ENCODE measurements around the gene TPSAB1. TPM values are rescaled to one million over a fixed set of nuclear protein-coding genes. Genes with fewer than 3 reads are reported as not detected.
"Not testable (repeated sequence)": the region's sequence is repeated elsewhere in the genome, so short reads cannot be mapped to it uniquely, and the experiment has no call there.

The TPSAB1 gene
- polyA plus RNA-seq, 3 donors, result not detected

- H3K27me3 Mint-ChIP-seq (ENCODE audit: low read depth in 3 of 3), result peaks cover 2 to 5% (median 4%) of the 10 kb centered on the region in 3 donors
- intact Hi-C loops (cut with micrococcal nuclease), result no loop called here
- 94% methylated on average over 12 of the region's 18 CpGs for WGBS (ENCODE audit: insufficient coverage)
These were observed 42.3 kb upstream of the TPSAB1 start for GRCh38 chr16:1198194-1198593.

DNA sequence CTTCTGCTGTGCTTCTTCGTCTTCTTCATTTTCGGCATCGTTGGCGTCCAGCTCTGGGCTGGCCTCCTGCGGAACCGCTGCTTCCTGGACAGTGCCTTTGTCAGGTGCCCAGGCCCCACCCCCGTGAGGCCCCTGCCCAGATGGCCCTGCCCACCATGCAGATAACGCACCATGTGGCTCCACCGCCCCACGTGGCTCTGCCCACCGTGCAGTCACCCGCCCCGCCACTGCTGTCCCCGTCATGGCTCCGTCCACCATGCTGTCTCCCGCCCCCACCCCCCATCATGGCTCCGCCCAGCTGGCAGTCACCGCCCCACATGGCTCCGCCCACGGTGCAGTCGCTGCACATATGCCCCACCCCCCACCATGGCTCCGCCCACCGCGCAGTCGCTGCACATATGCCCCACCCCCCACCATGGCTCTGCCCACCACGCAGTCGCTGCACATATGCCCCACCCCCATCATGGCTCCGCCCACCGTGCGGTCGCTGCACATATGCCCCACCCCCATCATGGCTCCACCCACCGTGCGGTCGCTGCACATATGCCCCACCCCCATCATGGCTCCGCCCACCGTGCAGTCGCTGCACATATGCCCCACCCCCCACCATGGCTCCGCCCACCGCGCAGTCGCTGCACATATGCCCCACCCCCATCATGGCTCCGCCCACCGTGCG lies 41.7 kb upstream of the TPSAB1 start:
- H3K27ac ChIP-seq (ENCODE audit: low read depth in 1 of 2, low read length in 2 of 2); H3K9me3 ChIP-seq (replicated peaks in 1 of 2; ENCODE audit: control insufficient read depth in 1 of 2, insufficient read depth in 1 of 2, low read length in 2 of 2); H3K27me3 Mint-ChIP-seq (ENCODE audit: low read depth in 3 of 3); H3K4me3 Mint-ChIP-seq; H3K27me3 ChIP-seq (ENCODE audit: control insufficient read depth in 2 of 2, insufficient read depth in 2 of 2, low read length in 2 of 2); H3K36me3 ChIP-seq (replicated peaks in 1 of 2; ENCODE audit: control insufficient read depth in 1 of 2, insufficient read depth in 2 of 2, low read length in 2 of 2); H3K4me1 Mint-ChIP-seq; intact Hi-C loops (cut with micrococcal nuclease); H3K9ac ChIP-seq (ENCODE audit: insufficient read depth, low read length, poor library complexity, severe bottlenecking); H3K79me2 ChIP-seq (ENCODE audit: insufficient read depth, low read length); H4K20me1 ChIP-seq (ENCODE audit: insufficient read depth, low read length); H3K27ac Mint-ChIP-seq; H3K36me3 Mint-ChIP-seq; H3K4me1 ChIP-seq (ENCODE audit: control insufficient read depth in 1 of 2, insufficient read depth in 2 of 2, low read length in 2 of 2); DNase-seq; H3K4me2 ChIP-seq (replicated peaks; ENCODE audit: extremely low read depth, low read length, poor library complexity, severe bottlenecking); H3K4me3 ChIP-seq (replicated peaks in 1 of 3; ENCODE audit: low read depth in 2 of 3, low read length in 3 of 3); H2AFZ ChIP-seq (ENCODE audit: insufficient read depth, low read depth, low read length, poor library complexity, severe bottlenecking): not testable (repeated sequence)
- H3K9me3 Mint-ChIP-seq, result peaks cover 2 to 17% (median 9%) of the 10 kb centered on the region in 7 donors
- 94% methylated on average over 13 of the region's 44 CpGs for WGBS (ENCODE audit: insufficient coverage)

More at GRCh38 chr16:1198194-1198593, 42.3 kb upstream of the TPSAB1 start:
- peaks cover 2 to 17% (median 9%) of the 10 kb centered on the region in 7 donors for H3K9me3 Mint-ChIP-seq
- H3K4me2 ChIP-seq (replicated peaks; ENCODE audit: extremely low read depth, low read length, poor library complexity, severe bottlenecking), result no peak overlapping the region
- TF ChIP-seq, protein P1, sequence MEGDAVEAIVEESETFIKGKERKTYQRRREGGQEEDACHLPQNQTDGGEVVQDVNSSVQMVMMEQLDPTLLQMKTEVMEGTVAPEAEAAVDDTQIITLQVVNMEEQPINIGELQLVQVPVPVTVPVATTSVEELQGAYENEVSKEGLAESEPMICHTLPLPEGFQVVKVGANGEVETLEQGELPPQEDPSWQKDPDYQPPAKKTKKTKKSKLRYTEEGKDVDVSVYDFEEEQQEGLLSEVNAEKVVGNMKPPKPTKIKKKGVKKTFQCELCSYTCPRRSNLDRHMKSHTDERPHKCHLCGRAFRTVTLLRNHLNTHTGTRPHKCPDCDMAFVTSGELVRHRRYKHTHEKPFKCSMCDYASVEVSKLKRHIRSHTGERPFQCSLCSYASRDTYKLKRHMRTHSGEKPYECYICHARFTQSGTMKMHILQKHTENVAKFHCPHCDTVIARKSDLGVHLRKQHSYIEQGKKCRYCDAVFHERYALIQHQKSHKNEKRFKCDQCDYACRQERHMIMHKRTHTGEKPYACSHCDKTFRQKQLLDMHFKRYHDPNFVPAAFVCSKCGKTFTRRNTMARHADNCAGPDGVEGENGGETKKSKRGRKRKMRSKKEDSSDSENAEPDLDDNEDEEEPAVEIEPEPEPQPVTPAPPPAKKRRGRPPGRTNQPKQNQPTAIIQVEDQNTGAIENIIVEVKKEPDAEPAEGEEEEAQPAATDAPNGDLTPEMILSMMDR (IDR thresholded peaks at IDR 0.05), result no peak
- H3K36me3 ChIP-seq (replicated peaks in 1 of 2; ENCODE audit: control insufficient read depth in 1 of 2, insufficient read depth in 2 of 2, low read length in 2 of 2), result no peaks in the 10 kb centered on the region
- H3K27ac Mint-ChIP-seq, result no peak overlapping the region
- H3K27me3 ChIP-seq (ENCODE audit: control insufficient read depth in 2 of 2, insufficient read depth in 2 of 2, low read length in 2 of 2), result no peaks in the 10 kb centered on the region
- H3K4me3 ChIP-seq (replicated peaks in 1 of 3; ENCODE audit: low read depth in 2 of 3, low read length in 3 of 3), result no peak overlapping the region
- H3K4me3 Mint-ChIP-seq, result no peak overlapping the region
- no peak overlapping the region for H3K27ac ChIP-seq (ENCODE audit: low read depth in 1 of 2, low read length in 2 of 2)
- no peak overlapping the region for H2AFZ ChIP-seq (ENCODE audit: insufficient read depth, low read depth, low read length, poor library complexity, severe bottlenecking)
- H3K4me1 ChIP-seq (ENCODE audit: control insufficient read depth in 1 of 2, insufficient read depth in 2 of 2, low read length in 2 of 2), result no peaks in the 10 kb centered on the region
- no peaks in the 10 kb centered on the region for H4K20me1 ChIP-seq (ENCODE audit: insufficient read depth, low read length)
- DNase-seq, result no peak
- H3K9ac ChIP-seq (ENCODE audit: insufficient read depth, low read length, poor library complexity, severe bottlenecking), result no peak overlapping the region
- H3K36me3 Mint-ChIP-seq, result no peaks in the 10 kb centered on the region
- peaks cover 0 to 6% of the 10 kb centered on the region in 2 donors for H3K9me3 ChIP-seq (replicated peaks in 1 of 2; ENCODE audit: control insufficient read depth in 1 of 2, insufficient read depth in 1 of 2, low read length in 2 of 2)
- H3K79me2 ChIP-seq (ENCODE audit: insufficient read depth, low read length), result no peaks in the 10 kb centered on the region
- H3K4me1 Mint-ChIP-seq, result no peaks in the 10 kb centered on the region
